HG03342 (cell line): Measurements from ENCODE around the gene ZNF593.

Experiments used
- ATAC-seq: cut with Tn5 transposase; IDR thresholded peaks from one replicate; pipeline ENCODE4 v1.9.1; 2021; ENCODE audit warnings: mild to moderate bottlenecking, moderate library complexity; ENCODE audit not compliant: unreplicated experiment

ZNF593 gene

DNA sequence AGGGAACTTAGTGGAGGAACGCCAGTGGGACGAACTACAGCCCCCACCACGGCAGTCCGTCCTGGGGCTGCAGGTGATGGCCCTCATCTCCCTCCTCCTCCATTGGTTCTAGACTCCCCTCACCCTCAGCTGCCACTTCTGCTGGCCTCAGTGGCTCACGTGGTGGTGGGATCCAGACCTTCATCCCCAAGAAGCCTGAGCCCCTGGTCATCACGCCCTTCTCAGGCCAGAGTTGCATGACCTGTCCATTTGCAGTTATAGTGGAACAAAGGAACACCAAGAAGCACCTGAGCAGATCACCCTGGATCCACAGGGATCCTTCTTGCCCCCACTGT lies 23.8 kb upstream of the ZNF593 start:
- ATAC-seq: no peak

DNA sequence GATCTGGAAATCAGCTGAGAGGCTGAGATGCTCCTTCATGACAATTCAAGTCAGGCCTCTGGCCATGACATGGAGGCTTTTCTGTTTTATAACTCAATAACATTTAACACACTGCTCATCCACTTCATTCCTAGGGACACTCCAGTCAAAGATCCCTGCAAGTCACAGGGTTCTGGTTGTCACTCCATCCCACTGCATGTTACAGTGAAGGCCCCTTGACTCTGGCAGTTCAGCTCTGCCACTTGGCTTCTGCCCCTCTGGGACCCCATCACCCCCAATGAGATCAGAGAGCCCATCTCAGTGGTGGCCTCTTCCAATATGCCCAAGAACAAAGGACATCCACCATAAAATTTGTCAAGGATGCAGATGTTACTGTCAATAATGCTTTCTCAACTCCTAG lies 20.8 kb upstream of the ZNF593 start:
- ATAC-seq: no peak

DNA sequence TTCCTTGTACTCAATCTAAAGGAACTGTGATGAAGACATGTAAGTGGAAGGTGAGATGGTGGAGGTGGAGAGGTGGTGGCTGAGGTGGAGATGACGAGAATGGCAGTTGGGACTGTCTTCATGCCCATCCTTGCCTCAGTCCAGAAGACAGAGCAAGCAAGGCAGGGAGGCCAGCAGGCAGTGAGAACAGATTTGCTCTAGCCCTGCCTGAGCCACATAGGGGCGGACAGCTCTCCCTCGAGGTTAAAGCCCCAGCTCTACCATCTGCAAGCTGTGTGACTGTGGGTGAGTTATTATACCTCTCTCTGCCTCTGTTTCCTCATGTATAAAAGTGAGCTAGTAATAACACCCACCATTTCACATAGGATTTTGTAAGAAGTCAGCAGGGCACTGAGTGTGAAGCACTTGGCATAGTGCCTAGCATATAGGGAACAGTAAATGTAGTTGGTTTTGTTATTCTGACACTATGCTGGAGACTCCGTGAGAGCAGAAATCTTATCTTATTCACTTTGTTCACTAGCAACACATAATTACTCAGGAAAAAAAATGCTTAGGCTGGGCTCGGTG lies 15.7 kb upstream of the ZNF593 start:
- ATAC-seq: no peak

DNA sequence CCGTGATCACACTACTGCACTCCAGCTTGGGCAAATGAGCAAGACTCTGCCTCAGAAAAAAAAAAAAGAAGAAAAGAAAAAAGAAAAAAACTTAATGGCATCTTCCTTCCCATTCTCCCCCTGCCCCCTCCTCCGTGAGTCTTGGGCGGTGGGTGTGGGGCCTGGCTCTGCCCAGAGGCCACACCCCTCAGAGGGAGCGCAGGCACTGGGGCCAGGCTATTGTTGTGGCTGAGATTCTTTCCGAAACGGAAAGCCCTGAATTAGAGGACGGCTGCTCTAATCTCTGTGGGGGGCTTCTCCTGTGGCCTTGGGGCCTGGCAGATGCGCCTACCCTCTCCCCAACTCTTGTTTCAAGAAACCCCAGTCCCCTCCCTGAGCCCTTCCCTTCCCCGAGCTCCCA lies 15.0 kb upstream of the ZNF593 start:
- ATAC-seq: no peak

DNA sequence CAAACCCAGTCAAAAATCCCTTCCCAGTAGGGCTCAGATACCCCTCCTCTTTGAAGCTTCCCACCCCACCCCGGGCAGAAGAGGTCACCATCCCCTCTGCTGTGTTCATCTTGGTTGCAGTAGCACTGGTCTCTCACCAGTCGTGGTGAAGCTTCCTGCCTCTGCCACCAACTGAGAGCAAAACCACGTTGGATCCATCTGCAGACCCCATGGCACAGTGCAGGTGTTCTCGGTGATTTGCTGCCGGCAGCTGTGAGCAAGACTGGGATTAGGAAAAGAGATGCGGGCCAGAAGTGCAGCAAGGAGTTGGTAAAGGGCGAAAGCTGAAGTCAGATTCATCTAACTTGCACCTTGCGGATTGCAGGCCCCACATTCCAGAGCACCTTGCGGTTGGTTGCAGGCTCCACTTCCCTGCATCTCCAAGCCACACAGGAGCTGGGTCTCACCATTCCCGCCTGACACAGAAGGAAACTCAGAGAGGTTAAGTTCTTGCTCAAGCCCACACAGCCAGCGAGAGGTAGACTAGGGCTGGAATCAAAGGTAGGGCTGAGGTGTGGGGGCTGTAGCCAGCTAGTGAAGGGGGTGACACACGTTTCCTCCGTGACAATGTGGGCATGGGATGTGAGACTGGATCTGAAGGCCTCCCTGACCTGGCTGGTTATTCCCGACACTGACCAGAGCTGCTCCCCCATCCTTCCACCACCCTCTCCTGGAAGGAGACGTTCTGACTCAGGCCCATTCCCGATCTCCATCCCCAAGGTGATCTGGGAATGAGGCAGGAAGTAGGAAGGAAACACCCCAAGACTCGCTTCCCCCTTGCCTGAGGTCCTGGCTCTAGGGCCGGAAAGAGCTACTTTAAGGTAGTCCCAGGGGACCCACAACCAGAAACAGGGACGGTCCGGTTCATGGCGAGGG lies 14.1 kb upstream of the ZNF593 start:
- no peak for ATAC-seq

DNA sequence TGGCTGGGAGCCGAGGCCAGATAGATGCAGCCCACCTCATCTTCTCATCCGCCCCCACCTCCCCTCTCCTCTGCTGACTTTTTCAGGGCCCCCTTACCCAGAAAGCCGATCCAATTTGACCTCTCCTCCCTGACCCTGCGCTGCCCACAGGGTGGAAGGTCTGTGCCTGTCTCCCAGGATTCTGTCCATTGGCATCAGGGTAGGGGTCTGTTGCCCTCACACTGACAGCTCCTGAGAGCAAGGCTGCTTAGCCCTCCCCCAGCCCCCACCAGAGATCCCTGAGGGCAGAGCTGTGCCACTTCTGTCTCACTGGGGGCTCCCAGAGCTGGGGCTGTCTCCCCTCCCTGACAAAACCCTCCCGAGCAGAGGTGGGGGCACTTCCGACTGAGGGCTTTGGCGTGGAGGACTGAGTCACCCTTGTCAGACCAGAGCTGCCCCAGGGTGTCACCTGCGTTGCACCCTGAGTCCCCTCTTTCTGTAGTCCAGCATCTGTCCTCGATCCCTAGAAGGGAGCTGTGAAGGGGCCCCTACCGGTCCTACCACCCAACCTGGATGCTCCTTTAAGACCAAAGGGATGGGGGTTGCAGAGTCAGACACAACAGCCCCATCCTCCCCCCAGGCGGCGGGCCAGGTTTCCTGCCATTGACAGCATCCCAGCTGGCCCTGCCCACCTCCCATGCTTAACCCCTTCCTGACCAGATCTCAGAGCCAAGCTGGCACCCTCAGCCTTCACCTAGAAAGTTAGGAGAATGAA lies 13.2 kb upstream of the ZNF593 start:
- ATAC-seq: no peak

DNA sequence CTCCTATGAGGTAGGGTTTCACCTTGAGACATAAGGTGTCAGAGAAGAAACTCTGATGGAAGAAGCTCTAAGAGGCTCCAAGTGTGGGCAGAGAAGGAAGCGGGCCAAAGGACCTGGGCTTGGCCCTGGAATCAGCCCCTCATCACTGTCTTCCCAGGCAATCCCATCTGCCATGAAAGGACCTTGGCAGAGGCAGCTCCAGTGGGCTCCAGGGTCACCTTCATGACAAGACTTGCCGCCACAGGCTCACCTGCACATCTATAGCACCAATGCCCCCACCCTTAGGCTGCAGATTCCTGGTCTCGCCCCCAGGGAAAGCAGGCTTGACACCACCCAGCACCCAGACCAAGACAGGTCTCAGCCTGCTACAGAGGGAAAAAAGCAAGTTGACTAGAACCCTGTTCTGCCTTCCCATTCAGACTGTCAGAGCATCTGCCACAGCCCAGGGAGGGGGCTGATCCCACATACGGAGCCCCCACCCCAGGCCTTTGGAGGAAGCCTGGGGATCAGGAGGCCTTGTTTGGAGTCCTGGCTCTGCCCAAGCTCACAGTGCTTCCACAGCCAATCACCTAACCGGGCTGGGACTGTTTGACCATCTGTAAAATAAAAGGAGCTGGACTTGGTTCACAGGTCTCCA lies 11.3 kb upstream of the ZNF593 start:
- ATAC-seq: no peak

DNA sequence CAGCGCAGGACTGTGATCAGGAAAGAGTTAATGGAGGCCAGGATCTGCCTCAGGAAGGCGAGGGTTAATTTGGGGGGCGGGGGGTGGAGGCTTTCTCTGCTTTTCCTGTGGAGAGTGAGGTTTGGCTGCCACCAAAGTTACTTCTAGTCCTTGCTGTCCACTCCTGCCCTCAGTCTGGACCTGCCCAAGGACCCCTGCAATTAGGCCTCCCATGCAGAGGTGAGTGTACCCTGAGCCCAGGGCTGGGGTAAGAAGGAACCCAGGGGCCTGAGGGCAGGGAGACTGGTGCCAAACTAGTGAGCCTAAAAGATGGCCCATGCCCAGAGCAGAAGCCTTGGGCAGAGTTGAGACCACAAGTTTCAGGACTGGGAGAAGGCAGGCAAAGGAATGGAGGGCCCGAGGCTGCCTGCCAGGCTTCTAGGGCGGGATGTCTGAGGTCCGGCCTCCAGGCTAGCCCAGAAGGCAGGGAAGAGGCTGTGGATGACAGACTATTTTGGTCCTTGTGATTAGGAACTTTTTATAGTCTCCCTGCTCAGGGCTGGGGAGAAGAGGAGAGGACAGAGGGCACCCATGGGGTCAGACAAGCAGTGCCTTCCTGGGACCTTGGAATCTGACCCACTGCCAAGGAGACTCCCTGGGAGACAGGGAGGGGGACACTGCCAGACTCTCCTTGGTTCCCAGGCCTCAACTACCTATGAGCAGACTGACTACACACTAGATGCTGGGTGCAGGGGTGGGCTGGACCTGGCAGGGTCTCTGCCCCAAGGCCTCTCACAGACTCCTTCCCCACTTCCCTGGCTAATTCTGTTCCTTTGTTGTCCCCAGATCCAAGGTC lies 10.6 kb upstream of the ZNF593 start, which contains the start of gene FAM110D:
Gene FAM110D (plus strand): TSS at position 172 of the 835 bp plus-strand sequence. CDS start 2,213 bp downstream, outside the sequence.
- no peak for ATAC-seq

DNA sequence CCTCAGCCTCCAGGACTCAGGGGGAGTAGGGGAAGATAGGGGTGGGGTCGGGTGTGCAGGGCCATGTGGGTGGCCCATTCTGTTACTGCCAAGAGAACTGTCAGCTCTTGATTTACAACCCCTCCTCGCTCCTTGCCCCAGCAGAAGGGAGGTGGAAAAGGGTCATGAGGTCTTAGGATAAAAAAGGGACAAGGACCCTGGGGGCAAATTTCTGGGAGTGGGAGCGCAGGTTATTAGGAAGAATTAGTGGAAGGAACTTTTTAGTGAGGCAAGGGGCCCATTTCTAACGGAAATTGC lies 10.0 kb upstream of the ZNF593 start:
- ATAC-seq: no peak

DNA sequence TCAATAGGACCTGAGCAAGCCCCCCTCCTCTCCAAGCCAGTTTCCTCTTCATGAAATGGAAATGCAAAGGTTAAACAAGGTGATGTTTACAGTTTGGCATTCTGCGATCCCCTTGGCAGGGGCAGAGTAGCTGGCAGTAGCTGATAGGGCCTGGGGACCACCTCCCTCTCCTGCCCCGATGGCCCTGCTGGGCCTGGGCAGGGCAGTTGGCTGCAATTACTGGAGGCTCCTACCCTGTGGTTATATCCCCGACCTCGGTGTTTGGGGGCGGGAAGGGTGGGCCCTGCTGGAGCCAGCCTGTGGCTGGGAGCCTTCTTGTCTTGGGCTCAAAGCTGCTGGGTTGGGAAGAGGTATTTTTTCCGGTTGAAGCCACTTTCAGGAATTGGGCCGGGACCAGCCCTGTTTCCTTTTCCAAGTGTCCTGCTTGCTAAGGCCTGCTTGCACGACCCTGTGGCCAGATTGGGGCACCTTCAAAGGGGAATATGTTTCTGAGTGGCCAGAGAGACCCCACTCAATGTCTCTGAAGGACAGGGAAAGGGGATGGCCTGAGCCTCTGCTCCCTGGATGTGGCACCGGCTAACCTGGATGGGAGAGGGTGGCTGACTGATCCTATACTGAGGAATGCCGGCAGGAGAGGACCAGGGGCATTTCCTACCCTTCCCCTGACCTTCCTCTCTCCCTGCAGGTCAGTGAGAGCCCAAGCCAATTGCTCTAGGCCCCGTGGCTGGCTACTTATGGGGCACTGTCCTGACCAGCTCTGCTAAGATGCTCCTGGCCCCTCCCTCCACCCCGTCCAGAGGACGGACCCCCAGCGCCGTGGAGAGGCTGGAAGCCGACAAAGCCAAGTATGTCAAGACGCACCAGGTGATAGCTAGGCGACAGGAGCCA lies 8.9 kb upstream of the ZNF593 start:
- ATAC-seq: no peak

DNA sequence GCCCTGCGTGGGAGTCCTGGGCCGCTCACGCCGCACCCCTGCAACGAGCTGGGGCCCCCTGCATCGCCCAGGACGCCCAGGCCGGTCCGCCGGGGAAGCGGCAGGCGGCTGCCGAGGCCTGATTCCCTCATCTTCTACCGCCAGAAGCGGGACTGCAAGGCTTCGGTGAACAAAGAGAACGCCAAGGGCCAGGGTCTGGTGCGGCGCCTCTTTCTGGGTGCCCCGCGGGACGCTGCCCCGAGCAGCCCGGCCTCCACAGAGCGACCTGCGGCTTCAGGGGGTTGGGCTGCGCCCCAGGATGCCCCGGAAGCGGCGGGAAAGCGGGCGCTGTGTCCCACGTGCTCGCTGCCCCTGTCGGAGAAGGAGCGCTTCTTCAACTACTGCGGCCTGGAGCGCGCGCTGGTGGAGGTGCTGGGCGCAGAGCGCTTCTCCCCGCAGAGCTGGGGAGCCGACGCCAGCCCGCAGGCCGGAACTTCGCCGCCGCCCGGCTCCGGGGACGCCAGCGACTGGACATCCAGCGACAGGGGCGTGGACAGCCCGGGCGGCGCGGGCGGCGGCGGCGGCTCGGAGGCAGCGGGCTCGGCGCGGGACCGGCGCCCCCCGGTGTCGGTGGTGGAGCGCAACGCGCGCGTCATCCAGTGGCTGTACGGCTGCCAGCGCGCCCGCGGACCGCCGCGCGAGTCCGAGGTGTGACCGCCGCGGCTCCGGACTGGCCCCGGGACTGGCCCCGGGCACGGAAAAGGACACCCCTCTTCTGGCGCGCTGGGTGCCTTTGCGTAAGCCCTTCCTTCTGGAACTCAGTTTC lies 8.1 kb upstream of the ZNF593 start:
- no peak for ATAC-seq

DNA sequence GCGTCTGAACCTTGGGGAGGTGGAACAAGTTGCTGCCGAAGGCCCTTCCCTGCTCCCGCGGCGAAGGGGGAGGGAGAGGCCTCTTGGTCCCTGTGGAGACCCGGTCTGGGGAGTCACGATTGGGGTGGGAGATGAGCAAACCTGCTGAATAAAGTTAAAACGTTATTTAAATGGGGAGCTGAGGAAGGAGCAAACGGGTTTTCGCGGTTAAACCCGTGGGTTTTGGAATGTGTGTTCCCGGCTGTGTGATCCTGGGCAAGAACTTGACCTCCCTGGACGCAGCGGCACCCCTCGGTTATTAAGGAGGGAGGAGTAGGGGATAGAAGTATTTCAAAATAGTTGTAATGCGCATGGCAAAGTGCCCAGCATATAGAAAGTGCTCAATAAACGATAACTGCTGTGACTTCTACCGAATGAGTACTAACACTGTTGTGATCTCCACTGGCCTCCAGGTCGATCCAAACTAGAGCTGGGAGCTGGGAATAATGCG lies 7.4 kb upstream of the ZNF593 start:
- no peak for ATAC-seq

DNA sequence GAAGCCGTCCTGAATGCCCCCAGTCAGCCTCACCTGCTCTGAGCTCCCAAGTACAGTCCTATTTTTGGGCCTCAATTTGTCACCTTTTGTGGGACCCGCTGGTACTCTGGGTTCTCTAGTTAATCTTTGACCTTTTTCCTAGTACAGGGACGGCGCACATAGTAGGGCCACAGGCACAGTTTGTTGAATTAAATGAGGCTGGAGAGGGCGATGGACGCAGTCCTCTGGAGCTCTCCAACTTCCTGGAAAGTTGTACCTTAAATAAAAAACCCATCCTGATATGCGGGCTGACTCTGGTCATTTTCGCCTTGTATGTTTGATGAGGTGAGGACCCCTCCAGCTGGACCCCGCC lies 6.0 kb upstream of the ZNF593 start:
- ATAC-seq: no peak

DNA sequence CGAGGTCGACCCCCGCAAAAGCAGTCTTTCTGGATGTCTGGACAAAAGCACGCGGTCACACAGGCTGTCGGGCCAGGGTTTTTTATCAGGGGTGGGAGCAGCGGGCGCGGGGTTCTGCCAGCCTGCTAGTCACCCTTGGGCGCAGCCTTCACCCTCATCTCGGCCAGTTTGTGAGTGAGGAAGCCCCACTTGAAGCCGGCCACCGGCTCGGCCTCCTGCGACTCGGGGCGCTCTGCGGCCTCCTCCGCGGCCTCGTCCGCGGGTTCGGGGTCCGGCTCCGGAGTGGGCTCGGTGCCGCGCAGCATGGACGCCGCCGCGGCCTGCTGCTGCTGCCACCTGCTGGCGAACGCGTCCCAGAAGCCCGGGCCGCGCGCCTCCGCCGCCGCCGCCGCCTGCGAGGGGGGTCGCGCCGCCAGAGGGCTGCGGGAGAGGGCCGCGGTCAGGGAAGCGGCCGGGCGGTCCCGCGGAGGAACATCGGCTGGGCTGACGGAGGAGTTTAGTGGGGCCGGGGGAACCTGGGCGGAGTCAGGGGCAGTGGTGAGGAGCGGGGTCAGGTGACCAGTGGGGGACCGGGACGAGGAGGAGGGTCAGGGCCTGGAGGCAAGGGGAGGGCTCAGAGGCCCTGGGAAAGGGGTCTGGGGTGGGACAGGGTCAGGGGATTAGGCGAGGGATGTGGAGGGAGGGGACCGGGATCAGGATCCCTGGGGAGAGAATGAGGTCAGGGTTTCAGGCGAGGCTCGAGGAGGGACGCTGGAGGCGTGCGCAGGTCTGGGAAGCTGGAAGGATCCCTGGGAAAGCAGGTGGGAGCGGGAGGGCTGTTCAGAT lies 5.5 kb upstream of the ZNF593 start:
- ATAC-seq: no peak

DNA sequence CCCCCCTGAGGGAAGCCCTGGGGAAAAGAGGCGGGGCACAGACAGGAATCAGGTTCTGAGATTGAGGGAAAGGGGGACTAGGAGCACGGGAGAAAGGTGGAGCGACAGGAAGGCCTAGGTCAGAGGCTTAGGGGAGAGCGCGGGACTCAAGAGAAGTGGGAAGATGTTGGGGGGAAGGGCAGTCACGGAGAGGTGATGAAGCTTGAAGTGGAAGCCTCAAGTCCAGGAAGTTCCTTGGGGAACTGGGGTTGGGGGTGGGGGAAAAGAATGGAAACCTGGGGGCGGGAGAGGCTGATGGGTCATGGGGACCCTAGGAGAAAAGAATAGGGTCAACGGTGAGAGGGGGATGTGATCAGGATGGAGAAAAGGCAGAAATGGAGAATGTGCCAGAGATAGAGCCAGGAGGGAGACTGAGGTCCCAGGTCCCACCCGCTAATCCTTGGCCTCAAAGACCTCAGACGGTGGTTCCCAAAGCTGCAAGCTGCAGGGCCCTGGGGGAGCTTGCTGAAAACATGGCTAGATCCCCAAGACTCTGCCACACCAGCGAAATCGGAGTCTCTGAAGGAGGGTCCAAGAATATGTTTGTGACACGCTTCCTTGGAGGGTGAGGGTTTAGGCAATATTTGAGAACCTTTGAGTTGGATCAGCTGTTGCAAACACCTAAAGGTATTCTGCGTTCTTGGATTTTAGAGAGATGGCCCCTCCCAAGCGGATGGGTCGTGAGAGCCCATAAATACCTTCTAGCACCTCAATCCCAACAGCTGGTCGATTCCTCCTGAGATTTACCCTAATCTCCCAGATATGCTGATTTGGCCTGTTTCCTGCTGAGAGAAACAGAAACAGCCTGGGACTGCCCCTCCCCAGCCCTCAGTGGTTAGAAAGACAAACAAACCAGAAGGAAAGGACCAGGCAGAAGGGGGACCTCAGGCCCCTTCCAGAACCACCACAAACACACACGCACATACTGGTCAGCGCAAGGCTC lies 4.6 kb upstream of the ZNF593 start:
- ATAC-seq: no peak

DNA sequence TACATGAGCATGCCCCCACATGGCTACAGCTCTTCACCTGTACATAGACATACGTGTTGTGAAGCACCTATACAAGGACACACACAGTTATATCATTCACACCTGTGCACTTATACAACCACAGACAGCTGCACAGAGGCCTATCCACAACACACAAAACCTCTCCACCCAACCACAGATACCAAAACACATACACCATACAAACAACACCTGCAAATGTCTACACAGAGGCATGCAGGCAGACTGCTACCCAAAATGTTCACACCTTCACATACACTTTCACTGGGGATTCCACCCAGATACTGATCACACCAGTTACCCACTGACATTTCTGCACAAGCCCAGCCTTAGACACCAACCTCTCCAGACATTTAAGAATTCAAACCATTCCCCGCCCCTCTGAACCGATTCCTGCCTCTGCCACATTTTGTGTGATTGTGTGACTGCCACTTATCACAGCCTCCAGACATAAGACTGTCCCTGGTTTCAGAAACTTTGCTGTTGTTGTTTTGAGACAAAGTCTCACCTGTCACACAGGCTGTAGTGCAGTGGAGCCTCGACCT lies 2.9 kb upstream of the ZNF593 start:
- no peak for ATAC-seq
